Cerebellar nuclear complex (tissue), 1 donor: ENCODE measurements around the gene ARL8B.
"Not testable (repeated sequence)": the region's sequence is repeated elsewhere in the genome, so short reads cannot be mapped to it uniquely, and the experiment has no call there.

Source experiments
- DNase-seq, 2 experiments: peaks; one replicate each; lab custom pipeline; 2025; lab: John Stamatoyannopoulos, UW

ARL8B gene

DNA sequence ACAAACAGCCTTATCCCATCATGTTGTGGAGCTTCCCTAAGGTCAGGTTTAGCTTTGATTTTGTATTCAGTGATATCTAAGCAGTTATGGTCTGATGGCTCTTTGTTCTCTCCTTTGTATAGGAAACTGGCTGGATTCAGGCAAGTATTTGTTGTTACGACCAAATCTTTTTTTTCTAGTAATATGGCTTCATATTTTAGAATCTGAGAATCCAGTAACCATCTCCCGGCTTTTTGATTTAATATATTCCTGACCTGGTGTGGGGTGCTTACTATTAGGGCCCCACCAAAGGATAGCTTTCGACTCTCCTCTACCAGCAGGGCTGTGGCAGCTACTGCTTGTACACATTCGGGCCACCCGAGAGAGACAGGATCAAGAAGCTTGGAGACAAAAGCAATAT is 23.0 kb downstream of the ARL8B start:
- no peak for DNase-seq

DNA sequence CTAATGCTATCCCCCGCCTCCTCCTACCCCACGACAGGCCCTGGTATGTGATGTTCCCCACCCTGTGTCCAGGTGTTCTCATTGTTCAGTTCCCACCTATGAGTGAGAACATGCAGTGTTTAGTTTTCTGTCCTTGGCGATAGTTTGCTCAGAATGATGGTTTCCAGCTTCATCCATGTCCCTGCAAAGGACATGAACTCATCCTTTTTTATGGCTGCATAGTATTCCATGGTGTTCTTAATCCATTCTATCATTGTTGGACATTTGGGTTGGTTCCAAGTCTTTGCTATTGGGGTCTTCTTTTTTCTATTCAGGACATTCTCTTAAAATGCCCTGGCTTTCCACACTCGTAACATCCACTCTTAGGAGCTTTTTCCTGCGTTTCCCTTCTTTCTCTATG is 25.1 kb downstream of the ARL8B start:
- not testable (repeated sequence) for DNase-seq

DNA sequence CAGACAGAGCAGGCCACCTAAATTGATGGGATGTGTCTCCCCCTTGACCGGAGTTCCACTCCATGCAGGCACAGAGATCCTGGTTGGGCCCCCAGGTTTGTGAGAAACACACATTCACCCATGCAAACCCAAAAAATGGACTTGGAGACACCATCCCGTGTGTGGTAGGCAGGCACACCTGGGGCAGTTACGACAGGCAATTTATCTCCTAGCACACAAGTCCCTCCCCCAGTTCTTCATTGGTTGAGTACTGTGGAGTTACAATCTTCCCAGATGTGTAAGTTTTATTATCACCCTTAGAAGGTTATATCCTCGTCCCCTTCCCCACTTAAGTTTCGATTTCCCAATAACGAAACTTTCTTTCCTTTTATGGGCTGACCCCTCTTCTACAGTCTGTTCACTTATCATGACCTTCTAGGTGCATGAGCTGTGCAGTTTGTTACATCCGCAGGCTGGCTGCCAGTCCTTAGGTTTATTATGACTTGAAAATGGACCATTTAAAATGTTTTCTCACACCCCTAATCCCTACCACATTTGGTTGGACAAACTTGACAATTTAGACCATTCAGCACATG is 27.3 kb downstream of the ARL8B start:
- DNase-seq: no peak

DNA sequence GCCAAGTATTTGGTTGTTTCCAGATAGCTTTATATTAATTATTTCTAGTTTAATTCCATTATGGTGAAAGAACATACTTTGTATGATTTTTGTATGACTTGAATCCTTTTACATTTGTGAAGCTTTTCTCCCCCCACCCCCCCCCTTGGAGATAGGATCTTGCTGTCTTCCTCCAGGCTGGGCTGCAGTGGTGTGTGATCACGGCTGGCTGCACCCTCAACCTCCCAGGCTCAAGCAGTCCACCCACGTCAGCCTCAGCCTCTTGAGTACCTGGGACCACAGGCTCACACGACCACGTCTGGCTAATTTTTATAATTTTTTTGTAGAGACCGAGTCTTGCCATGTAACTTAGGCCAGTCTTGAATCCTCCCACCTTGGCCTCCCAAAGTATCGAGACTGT is 29.5 kb downstream of the ARL8B start:
- no peak for DNase-seq

DNA sequence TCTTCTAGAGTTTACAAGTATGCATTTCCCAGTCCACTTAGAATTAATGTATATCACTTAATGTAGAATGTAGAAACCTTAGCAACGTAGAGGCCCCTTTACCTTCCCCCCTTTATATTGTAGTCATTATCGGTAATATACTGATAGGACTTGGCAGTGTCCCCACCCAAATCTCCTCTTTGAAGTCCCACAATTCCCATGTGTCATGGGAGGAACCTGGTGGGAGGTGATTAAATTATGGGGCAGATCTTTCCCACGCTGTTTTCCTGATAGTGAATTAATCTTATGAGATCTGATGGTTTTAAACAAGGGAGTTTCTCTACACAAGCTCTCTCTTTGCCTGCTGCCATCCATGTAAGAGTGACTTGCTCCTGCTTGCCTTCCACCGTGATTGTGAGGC is 31.0 kb downstream of the ARL8B start:
- no peak for DNase-seq

DNA sequence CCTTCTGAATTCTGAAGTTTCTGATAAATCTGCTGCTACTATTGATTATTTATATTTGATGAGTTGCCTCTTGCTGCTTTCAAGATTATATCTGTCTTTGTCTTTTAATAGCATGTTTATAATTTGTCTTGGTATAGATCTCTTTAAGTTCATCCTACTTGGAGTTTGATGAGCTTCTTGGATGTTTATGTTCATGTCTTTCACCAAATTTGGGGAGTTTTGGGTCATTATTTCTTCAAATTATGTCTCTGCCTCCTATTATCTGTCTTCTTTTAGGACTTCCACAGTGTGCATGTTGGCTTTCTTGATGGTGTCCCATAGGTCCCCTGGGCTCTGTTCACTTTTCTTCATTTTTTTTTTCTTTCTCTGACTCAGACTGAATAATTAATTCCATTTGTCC is 33.1 kb downstream of the ARL8B start:
- DNase-seq: no peak

DNA sequence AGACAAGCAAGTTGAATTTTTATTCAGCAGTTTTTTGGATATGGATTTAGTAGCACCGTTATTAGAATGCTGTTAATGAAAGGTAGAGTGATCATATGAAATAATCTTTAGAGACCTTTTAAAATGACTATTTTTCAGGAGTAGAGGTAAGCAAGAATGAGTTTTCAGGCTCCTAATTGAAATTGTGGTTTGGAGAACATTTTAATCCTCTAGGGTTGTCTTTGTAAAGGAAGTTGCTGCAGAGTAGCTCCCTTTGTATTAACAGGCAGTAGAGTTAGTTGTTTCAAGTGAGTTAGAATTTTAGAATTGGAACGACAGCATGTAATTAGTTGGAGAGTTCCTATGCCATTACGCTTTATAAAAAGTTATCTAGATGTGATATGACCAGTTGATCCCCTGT is 38.2 kb downstream of the ARL8B start:
- DNase-seq: no peak

DNA sequence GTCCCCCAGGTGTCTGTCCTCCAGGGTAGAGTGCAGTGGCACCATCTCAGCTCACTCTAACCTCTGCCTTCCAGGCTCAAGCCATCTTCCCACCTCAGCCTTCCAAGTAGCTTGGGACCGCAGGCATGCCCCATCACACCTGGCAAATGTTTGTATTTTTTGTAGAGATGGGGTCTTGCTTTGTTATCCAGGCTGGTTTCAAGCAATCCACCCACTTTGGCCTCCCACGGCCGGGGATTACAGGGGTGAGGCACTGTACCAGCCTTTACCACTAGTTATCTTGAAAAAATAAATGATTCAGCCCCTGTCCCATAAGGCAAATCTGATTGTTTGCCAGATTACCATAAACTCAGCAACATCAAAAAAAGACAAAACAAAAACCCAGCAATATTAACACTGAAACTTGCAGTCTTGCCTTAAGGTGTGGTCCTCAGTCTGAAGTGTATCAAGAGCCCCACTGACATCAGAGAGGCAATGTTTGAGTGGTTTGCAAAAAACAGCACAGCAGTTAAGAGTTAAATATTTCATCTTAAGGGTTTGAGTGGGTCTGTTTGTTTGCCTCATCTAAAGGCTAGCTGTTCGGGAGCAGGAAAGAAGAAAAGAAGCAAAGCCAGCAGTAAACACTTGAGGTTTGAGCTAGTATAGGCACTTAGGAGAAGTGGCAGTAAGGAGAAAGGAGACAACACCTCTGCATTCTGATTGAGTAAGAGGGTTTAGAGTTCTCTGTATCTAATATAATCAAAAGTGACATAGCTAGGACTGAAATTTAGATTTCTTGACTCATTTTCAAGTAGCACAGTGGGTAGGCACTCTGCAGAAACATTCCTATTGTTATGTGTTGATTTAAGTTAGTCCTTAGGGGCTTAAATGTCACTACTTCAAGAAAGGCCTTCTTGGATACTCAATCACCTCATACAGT is 39.1 kb downstream of the ARL8B start:
- no peak for DNase-seq

DNA sequence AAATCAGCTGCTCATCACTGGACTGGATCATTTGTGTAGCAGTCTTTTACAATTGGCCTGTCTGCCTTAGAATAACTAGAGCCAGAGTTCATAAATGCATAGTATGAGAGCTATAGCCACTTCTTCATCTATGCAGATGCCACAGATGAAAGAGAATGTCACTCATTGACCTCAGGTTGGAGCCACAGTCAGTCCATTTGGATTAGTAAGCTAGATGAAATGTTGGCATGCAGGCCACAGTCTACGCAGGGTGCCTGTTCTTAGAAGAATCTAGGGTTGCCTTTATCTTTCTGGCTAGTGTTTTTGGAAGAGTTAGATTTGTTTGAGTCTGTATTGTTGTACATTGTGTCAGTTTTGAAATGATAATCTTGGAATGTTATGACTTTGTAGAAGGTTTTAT is 40.0 kb downstream of the ARL8B start:
- no peak for DNase-seq

DNA sequence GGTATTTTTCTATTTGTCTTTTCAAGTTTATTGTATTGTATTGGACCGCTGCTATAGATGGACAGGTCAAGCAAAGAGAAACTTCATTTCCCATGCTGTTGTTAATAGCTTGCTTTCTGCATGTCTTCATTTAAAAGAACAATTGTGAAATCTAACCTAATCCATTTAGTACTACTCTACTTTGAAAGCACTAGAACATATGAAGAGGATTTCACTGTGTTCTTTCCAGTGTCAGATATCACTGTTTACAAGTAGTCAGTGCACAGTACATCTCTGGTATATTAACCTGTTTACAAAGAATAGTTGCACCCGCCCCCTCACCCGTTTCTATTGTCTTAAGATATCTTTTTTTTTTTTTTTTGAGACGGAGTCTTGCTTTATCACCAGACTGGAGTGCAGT is 43.6 kb downstream of the ARL8B start:
- DNase-seq: no peak

DNA sequence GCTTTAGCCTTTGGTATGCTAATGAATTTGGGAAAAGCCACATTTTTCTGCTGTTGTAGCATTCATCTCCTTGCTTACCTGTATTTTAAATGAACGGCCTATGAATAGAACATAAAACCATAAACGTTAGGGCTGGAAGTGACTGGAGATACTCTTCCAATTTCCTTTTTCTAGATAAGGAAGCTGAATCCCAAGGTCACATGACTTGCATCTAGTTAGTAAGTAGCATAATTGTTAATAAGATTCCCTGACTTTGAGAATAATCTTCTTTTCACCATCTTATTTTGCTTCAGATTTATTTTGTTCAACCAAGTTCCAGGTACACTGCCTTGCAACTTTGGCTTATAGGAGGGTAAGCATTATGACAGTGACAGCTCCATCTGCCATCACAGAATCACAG is 44.8 kb downstream of the ARL8B start:
- no peak for DNase-seq

DNA sequence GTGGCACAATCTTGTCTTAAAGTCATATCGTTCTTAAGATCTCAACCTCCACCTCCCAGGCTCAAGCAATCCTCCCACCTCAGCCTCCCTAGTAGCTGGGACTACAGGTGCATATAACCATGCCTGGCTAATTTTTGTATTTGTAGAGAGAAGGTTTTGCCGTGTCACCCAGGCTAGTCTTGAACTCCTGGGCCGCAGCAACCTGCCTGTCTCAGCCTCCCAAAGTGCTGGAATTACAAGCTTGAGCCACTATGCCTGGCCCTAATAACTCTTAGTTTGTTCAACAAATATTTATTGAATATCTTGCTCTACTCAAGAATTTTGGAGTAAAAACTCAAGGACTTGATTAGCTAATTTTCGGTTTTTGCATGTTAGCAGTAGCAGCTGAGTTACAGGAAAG is 46.0 kb downstream of the ARL8B start:
- DNase-seq: no peak

DNA sequence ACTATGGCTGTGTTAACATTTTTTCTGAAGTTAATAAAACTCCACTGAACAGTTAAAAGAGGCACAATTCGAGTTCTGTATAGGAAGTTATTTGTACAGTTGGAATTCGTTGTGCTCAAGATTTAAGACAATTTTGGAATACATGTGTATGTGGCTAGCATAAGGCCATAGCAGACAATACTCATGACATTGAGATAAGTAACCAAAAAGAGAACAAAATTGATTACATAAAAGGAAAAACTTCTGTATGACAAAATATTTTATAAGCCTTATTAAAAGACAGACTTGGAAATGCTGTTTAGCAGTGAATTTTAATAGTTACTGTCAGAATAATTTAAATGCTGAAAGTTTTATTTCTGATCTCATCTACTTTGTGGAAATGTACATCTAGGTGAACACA is 47.7 kb downstream of the ARL8B start:
- DNase-seq: no peak

DNA sequence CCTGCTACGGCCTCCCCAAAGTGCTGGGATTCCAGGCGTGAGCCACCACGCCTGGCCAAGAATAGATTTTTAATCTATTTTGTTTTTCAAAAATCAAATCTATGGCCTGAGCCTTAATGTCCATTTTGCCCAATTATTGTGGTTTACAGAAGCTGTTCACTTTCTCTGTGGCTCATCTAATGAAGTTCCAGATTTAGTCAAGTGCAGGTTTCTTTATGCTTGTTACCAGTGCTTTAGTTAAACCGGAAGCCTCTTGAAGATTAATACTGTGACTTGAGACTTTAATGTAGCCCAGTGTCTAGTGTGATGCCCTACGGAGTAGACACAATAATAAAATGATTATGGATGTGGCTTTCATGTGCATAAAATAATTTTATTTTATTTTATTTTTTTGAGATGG is 48.9 kb downstream of the ARL8B start:
- DNase-seq: no peak

DNA sequence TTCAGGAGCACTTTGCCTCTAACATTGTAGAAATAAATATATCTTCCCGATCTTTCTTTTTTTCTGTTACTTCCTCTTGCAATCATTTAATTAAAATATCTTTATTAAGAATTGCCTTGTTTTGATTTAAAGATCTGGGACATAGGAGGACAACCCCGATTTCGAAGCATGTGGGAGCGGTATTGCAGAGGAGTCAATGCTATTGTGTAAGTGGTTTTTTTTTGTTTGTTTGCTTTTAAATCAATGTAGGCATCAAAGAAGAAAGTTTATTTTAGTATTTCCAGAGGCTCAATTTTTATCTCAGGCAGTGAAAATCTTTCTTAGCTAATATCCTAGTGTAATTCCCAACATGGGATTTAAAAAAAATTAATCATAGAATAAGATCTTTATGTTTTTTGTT is 49.9 kb downstream of the ARL8B start:
- no peak for DNase-seq

DNA sequence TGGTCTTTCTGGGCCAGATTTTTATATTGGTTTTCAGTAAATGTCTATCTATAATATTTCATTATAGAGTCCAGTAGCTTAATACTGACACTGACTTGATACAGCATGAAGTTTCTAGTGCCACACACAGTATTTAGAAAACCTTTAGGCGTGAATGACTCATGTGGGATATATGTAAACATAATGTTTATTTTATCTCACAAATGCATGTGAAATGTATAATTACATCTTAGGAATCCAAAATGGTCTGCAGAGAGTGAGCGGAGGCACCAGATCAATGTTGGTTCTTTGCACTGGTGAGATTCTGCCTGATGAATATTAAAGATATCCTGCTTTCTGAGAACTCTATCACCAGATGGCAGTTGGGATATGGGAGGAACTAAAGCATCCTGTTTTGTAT is 56.9 kb downstream of the ARL8B start:
- not testable (repeated sequence) for DNase-seq

DNA sequence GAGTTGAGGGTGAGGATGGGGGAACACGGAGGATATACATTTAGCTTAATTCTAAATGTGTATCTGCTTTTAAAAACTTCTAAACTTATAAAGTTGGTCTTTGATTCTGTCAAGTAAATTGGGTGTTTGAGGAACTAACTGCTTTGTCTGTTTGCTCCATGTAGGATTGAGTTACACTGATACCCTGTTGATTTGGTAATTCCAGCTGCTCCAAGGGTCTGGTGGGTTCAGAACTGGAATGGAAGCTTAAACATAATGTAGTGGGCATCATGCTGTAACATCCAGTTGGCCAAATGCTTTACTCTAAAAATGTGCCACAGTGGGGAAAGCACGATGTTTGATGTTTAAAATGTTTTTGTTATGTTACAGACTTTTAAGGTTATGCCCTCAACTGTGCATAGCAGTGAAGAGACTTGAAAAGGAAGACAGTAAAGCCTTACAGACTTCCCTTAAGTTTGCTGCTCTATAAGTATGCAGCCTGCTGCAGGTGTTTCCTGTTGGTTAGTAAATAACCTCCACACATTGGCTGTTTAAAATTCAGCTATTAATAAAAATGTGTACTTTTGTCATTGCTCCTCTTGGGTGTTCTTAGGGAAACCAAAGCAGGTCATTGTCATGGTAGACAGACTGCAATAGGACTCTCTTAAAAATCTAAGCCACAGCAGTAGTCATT is 59.5 kb downstream of the ARL8B start:
- no peak for DNase-seq

DNA sequence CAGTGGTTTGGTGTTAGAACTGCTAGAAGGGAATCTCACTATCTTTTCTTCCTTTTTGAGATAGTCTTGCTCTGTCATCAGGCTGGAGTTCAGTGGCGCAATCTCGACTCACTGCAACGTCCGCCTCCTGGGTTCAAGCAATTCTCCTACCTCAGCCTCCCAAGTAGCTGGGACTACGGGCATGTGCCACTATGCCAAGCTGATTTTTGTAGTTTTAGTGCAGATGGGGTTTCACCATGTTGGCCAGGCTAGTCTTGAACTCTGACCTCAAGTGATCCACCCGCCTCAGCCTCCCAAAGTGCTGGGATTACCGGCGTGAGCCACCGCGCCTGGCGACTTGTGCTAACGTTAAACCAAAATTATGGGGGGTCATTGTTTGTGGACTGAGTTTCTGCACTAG is 61.6 kb downstream of the ARL8B start:
- DNase-seq: not testable (repeated sequence)

DNA sequence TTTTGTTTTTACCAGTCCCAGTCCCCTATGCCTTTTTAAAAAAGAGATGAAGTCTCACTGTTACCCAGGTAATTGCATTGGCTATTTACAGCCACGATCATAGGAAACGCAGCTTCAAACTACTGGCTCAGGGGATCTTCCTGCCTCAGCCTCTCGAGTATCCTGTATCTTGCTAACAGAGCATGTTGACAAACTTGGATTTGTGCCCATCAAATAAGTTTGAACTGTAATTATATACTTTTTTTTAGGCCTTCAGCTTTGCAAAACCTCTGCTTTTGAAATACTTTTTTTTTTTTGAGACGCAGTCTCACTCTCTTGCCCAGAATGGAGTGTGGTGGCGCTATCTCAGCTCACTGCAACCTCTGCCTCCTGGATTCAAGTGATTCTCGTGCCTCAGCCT is 62.4 kb downstream of the ARL8B start:
- no peak for DNase-seq

DNA sequence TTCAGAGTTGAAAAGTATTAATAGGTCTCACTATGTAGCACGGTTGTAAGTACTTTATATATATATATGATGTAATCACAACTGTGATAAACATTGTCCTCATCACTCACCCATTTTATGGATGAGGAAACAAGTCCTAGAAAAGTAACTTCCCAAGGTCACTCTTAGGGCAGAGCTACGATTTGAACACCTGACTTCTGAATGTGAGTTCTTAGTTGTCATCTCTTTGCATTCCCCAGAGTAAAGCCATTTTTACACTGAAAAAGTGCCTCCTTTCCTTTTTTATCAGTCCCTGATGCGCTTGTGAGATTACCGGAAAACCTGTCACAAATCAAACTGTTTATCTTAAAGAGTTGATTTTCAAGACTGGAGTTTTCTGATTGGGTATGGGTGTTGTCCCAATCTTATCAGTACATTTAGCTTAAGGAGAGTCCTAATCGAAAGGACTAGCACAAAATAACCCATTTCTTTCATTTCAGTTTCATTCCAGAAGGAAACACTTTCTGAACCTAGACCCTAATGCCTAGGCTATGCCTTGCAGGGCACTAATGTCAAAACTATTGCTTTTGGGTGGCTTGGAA is 63.1 kb downstream of the ARL8B start:
- no peak for DNase-seq

DNA sequence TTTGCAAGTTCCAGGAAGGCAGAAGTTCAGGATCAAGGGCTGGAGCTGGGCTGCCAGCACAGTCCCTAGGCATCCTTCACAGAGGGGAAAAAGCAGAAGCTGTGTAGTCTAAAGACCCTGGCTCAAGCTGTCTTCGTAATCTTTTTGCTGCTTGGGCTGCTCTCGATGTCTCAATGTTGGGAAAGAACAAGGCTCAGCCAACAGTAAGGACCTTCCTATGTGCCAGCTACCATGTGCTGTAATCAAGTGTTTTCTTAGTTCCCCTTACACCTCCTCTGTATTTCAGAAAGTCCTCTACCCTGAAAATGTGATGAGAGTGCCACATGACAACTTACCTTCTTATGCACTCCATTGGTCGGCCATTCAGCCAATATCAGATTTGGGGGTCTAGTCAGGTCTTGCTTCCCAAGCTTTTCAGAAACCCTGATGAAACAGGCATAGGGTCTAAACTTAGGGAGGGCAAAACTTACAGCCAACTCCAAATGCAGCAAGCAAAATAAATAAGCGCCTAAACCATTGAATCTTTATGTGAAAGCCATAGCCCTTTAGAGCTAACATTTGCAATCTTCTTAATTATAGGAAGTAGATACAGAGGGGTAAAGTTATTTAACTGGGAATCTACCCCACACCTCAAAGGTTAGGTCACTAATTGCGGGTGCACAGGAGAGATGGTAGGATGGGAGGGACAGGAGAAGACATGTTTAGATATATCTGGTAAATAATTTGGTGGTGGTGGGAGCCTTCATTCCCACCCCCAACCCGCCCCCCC is 64.2 kb downstream of the ARL8B start:
- no peak for DNase-seq

DNA sequence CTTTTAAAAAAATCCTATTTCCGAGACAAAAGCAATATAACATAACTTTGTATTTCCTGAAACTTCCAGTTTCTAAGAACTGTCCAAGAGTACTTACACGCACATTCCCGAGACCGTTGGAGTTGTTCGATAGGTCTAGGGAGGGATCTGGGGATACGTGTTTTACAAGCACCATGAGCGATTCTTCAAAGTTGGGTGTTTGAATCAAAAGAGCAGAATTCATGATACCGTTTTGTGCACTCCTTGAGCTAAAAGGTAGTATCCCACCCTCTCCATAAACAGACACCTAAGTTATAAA is 64.7 kb downstream of the ARL8B start:
- no peak for DNase-seq
